Activated CD4-positive, alpha-beta memory T cell treated with anti-CD3 and anti-CD28 coated beads, Interleukin-2, amount 10 ng/mL, durations not matched to agents 7 days and 5 days (primary cell): Measurements from ENCODE around the gene RNF123. TPM values are rescaled to one million over a fixed set of nuclear protein-coding genes. Genes with fewer than 3 reads are reported as not detected.
"Not testable (repeated sequence)": the region's sequence is repeated elsewhere in the genome, so short reads cannot be mapped to it uniquely, and the experiment has no call there.

ENCODE experiments used
- CTCF ChIA-PET: fragments of 350-600 bp; sonication (Branson Sonifier 250); formaldehyde crosslinking; loops from one replicate; lab custom pipeline; 2021; ENCODE audit warnings: antibody characterized with exemption, inconsistent platforms; lab: Charles Lee
- POLR2A ChIA-PET: fragments of 350-600 bp; sonication (Branson Sonifier 250); formaldehyde crosslinking; loops from one replicate; lab custom pipeline; 2021; ENCODE audit warnings: antibody characterized with exemption; lab: Charles Lee
- DNase-seq: peaks from one replicate; pipeline ENCODE4 v3.0.0-alpha.2; 2020
- H3K27ac Mint-ChIP-seq: one replicate; pipeline ENCODE4 v1.8.0; 2021; ENCODE audit warnings: mild to moderate bottlenecking, mixed read lengths
- H3K27me3 Mint-ChIP-seq: one replicate; pipeline ENCODE4 v1.8.0; 2021; ENCODE audit warnings: mixed read lengths
- H3K36me3 Mint-ChIP-seq: one replicate; pipeline ENCODE4 v1.8.0; 2021; ENCODE audit warnings: low read depth, mixed read lengths
- H3K4me1 Mint-ChIP-seq: one replicate; pipeline ENCODE4 v1.8.0; 2021; ENCODE audit warnings: mixed read lengths
- H3K4me3 Mint-ChIP-seq: one replicate; pipeline ENCODE4 v1.8.0; 2021; ENCODE audit warnings: mild to moderate bottlenecking, mixed read lengths
- H3K9me3 Mint-ChIP-seq: one replicate; pipeline ENCODE4 v1.8.0; 2021; ENCODE audit warnings: mixed read lengths
- total RNA-seq, 2 experiments: library from RNA; stranded (reverse); gene quantifications; one replicate each; pipeline ENCODE4 v1.2.3, GENCODE V29; 2021

The RNF123 gene
- total RNA-seq, 2 experiments from 2014 or later: 35.5 to 38.3 TPM

GRCh38 chr3:49673121-49673714 lies 16.1 kb upstream of the RNF123 start:
- CTCF ChIA-PET: interaction anchor here (0.7 to 3.3 kb wide), 8 partner anchors 79 to 333 kb away, joined by 3 to 247 read pairs (median 4); no protein-coding TSS in a partner anchor
- peak; percentile 26 for DNase-seq
- H3K4me1 Mint-ChIP-seq: peaks cover 37% of the 10 kb centered on the region
- POLR2A ChIA-PET: interaction anchor here (0.9 to 3.6 kb wide), 6 partner anchors 50 to 261 kb away, joined by 4 to 43 read pairs (median 5); partner anchors contain the start of genes BSN, DAG1, GMPPB and IP6K1
- peak overlapping the region; percentile 98 for H3K27ac Mint-ChIP-seq
- H3K36me3 Mint-ChIP-seq: peaks cover 20% of the 10 kb centered on the region
- H3K4me3 Mint-ChIP-seq: peak overlapping the region; percentile 91
- no peaks in the 10 kb centered on the region for H3K9me3 Mint-ChIP-seq
- no peaks in the 10 kb centered on the region for H3K27me3 Mint-ChIP-seq

GRCh38 chr3:49673715-49674496 lies 15.5 kb upstream of the RNF123 start, which contains the start of gene APEH:
Gene APEH (plus strand): TSS chr3:49674351. CDS start chr3:49674402, 51 bp downstream.
- Mint-ChIP-seq H3K4me1 (peaks cover 37% of the 10 kb centered on the region), H3K27ac (peak within 1 kb of the TSS; percentile 98), H3K27me3 (no peaks in the 10 kb centered on the region), H3K36me3 (peaks cover 22% of the 10 kb centered on the region), H3K4me3 (peak within 1 kb of the TSS; percentile 91), H3K9me3 (no peaks in the 10 kb centered on the region)
- CTCF ChIA-PET: interaction anchor here (0.9 to 3.3 kb wide), 5 partner anchors 106 to 333 kb away, joined by 3 to 247 read pairs (median 3); no protein-coding TSS in a partner anchor
- DNase-seq: peak; percentile 99
- POLR2A ChIA-PET: interaction anchor here (0.9 to 3.6 kb wide), 6 partner anchors 50 to 262 kb away, joined by 4 to 43 read pairs (median 5); partner anchors contain the start of genes BSN, DAG1, GMPPB and IP6K1

- H3K27ac Mint-ChIP-seq: peak overlapping the region; percentile 98
- peak overlapping the region; percentile 91 for H3K4me3 Mint-ChIP-seq
- peaks cover 22% of the 10 kb centered on the region for H3K36me3 Mint-ChIP-seq
- POLR2A ChIA-PET: interaction anchor here (1.1 to 2.4 kb wide), 2 partner anchors 49 to 135 kb away, joined by 3 to 8 read pairs; partner anchors contain the start of gene GMPPB
- H3K9me3 Mint-ChIP-seq: no peaks in the 10 kb centered on the region
- peaks cover 37% of the 10 kb centered on the region for H3K4me1 Mint-ChIP-seq
- DNase-seq: no peak
- no peaks in the 10 kb centered on the region for H3K27me3 Mint-ChIP-seq
- CTCF ChIA-PET: interaction anchor here (2.2 kb wide), 1 partner anchor 135 kb away, joined by 9 read pairs; no protein-coding TSS in a partner anchor
Measured at GRCh38 chr3:49674497-49674983, 14.8 kb upstream of the RNF123 start.

GRCh38 chr3:49675912-49676311 lies 13.4 kb upstream of the RNF123 start:
- Mint-ChIP-seq H3K27me3 (no peaks in the 10 kb centered on the region), H3K9me3 (no peaks in the 10 kb centered on the region), H3K36me3 (peaks cover 27% of the 10 kb centered on the region), H3K4me3 (no peak overlapping the region), H3K4me1 (peaks cover 37% of the 10 kb centered on the region), H3K27ac (no peak overlapping the region)
- CTCF ChIA-PET: interaction anchor here (2.2 kb wide), 1 partner anchor 136 kb away, joined by 9 read pairs; no protein-coding TSS in a partner anchor
- no peak for DNase-seq
- POLR2A ChIA-PET: interaction anchor here (1.0 to 2.4 kb wide), 2 partner anchors 17 to 136 kb away, joined by 3 to 8 read pairs; no protein-coding TSS in a partner anchor

- peaks cover 14% of the 10 kb centered on the region for H3K4me1 Mint-ChIP-seq
- no peak overlapping the region for H3K27ac Mint-ChIP-seq
- peaks cover 3% of the 10 kb centered on the region for H3K27me3 Mint-ChIP-seq
- ChIA-PET CTCF (no interaction called here), POLR2A (no interaction called here)
- no peaks in the 10 kb centered on the region for H3K9me3 Mint-ChIP-seq
- H3K36me3 Mint-ChIP-seq: peaks cover 31% of the 10 kb centered on the region
- no peak overlapping the region for H3K4me3 Mint-ChIP-seq
- DNase-seq: no peak
Measured at GRCh38 chr3:49680493-49681231, 8.7 kb upstream of the RNF123 start.

GRCh38 chr3:49681232-49681522 lies 8.2 kb upstream of the RNF123 start:
- H3K4me1 Mint-ChIP-seq: peaks cover 9% of the 10 kb centered on the region
- no peaks in the 10 kb centered on the region for H3K9me3 Mint-ChIP-seq
- ChIA-PET POLR2A (no interaction called here), CTCF (no interaction called here)
- no peak overlapping the region for H3K27ac Mint-ChIP-seq
- H3K4me3 Mint-ChIP-seq: no peak overlapping the region
- DNase-seq: no peak
- H3K27me3 Mint-ChIP-seq: peaks cover 3% of the 10 kb centered on the region
- peaks cover 27% of the 10 kb centered on the region for H3K36me3 Mint-ChIP-seq

- peaks cover 9% of the 10 kb centered on the region for H3K4me1 Mint-ChIP-seq
- no peaks in the 10 kb centered on the region for H3K9me3 Mint-ChIP-seq
- H3K4me3 Mint-ChIP-seq: no peak overlapping the region
- H3K27ac Mint-ChIP-seq: no peak overlapping the region
- CTCF ChIA-PET: no interaction called here
- H3K36me3 Mint-ChIP-seq: peaks cover 25% of the 10 kb centered on the region
- peaks cover 5% of the 10 kb centered on the region for H3K27me3 Mint-ChIP-seq
- POLR2A ChIA-PET: no interaction called here
- DNase-seq: no peak
Measured at GRCh38 chr3:49681543-49681942, 7.8 kb upstream of the RNF123 start.

- ChIA-PET CTCF (no interaction called here), POLR2A (no interaction called here)
- H3K27ac Mint-ChIP-seq: no peak overlapping the region
Measured at GRCh38 chr3:49683162-49683561, 6.2 kb upstream of the RNF123 start.

GRCh38 chr3:49684453-49684852 lies 4.9 kb upstream of the RNF123 start:
- H3K4me3 Mint-ChIP-seq, CTCF ChIA-PET, POLR2A ChIA-PET, H3K9me3 Mint-ChIP-seq, H3K27ac Mint-ChIP-seq, DNase-seq: not testable (repeated sequence)
- H3K27me3 Mint-ChIP-seq: peaks cover 12% of the 10 kb centered on the region
- H3K36me3 Mint-ChIP-seq: peaks cover 17% of the 10 kb centered on the region
- H3K4me1 Mint-ChIP-seq: peaks cover 15% of the 10 kb centered on the region

More at GRCh38 chr3:49683162-49683561, 6.2 kb upstream of the RNF123 start:
- Mint-ChIP-seq H3K9me3 (no peaks in the 10 kb centered on the region), H3K4me1 (peaks cover 8% of the 10 kb centered on the region), H3K27me3 (peaks cover 12% of the 10 kb centered on the region), H3K36me3 (peaks cover 14% of the 10 kb centered on the region), H3K4me3 (no peak overlapping the region)
- DNase-seq: no peak

GRCh38 chr3:49685103-49685502 lies 4.3 kb upstream of the RNF123 start:
- peaks cover 22% of the 10 kb centered on the region for H3K4me1 Mint-ChIP-seq
- H3K27ac Mint-ChIP-seq, H3K9me3 Mint-ChIP-seq, CTCF ChIA-PET, DNase-seq, H3K4me3 Mint-ChIP-seq: not testable (repeated sequence)
- peaks cover 12% of the 10 kb centered on the region for H3K27me3 Mint-ChIP-seq
- peaks cover 14% of the 10 kb centered on the region for H3K36me3 Mint-ChIP-seq
- POLR2A ChIA-PET: interaction anchor here (0.6 kb wide), 1 partner anchor 220 kb away, joined by 3 read pairs; no protein-coding TSS in a partner anchor

GRCh38 chr3:49685846-49686245 lies 3.5 kb upstream of the RNF123 start:
- H3K4me3 Mint-ChIP-seq, DNase-seq, H3K27ac Mint-ChIP-seq, H3K9me3 Mint-ChIP-seq, CTCF ChIA-PET, POLR2A ChIA-PET: not testable (repeated sequence)
- peaks cover 13% of the 10 kb centered on the region for H3K36me3 Mint-ChIP-seq
- H3K4me1 Mint-ChIP-seq: peaks cover 29% of the 10 kb centered on the region
- H3K27me3 Mint-ChIP-seq: peaks cover 12% of the 10 kb centered on the region

GRCh38 chr3:49686346-49686745 lies 3.0 kb upstream of the RNF123 start:
- Mint-ChIP-seq H3K4me1 (peaks cover 32% of the 10 kb centered on the region), H3K27me3 (peaks cover 12% of the 10 kb centered on the region), H3K36me3 (peaks cover 13% of the 10 kb centered on the region)
- DNase-seq, H3K9me3 Mint-ChIP-seq, H3K27ac Mint-ChIP-seq, H3K4me3 Mint-ChIP-seq, POLR2A ChIA-PET, CTCF ChIA-PET: not testable (repeated sequence)
